ENCODE results near the gene RET. TPM values are rescaled to one million over a fixed set of nuclear protein-coding genes. Genes with fewer than 3 reads are reported as not detected.

RET gene
- polyA plus RNA-seq, 3 donors = 0.08 to 0.39 (median 0.14) TPM

DNA sequence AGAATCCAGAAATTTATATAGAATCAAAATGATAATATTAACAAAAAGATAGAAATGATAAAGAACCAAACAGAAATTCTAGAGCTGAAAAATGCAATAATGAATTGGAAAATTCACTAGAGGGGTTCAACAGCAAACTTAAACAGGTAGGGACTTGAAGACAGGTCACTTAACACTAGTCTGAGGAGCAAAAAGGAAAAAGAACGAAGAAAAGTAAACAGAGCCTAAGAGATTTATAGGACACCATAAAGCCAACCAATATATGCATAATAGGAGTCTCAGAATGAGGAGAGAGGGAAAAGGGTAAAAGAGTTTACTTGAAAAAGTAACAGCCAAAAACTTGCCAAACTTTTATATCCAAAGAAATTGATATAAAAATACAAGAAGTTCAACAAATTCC lies 44.3 kb upstream of the RET start:
- Mint-ChIP-seq H3K4me1 (peaks cover 3% of the 10 kb centered on the region), H3K27me3 (ENCODE audit: low read depth in 3 of 3) (peaks cover 0 to 1% (median 0%) of the 10 kb centered on the region in 3 donors)

DNA sequence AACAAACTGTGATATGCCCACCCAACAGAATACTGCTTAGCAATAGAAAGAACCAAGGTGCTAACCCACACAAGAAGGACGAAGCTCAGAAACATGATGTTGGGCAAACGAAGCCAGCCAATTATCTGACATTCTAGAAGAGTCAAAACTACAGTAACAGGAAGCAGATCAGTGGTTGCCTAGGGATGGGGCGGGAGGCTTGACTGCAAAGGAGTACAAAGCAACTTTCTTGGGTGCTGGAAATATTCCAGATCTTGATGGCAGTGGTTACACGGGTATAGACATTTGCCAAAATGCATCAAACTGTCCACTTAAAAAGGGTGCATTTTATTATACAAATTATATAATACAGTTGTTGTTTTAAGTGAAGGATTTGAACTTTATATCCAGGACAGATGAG lies 41.1 kb upstream of the RET start:
- peaks cover 7 to 26% (median 20%) of the 10 kb centered on the region in 7 donors for H3K9me3 Mint-ChIP-seq
- Histone ChIP-seq H2AFZ (ENCODE audit: insufficient read depth, low read depth, low read length, poor library complexity, severe bottlenecking) (peak overlapping the region; percentile 33), H3K4me3 (replicated peaks in 1 of 3; ENCODE audit: low read depth in 2 of 3, low read length in 3 of 3) (no peak overlapping the region), H3K4me1 (ENCODE audit: control insufficient read depth in 1 of 2, insufficient read depth in 2 of 2, low read length in 2 of 2) (no peaks in the 10 kb centered on the region), H3K36me3 (replicated peaks in 1 of 2; ENCODE audit: control insufficient read depth in 1 of 2, insufficient read depth in 2 of 2, low read length in 2 of 2) (no peaks in the 10 kb centered on the region), H3K27me3 (ENCODE audit: control insufficient read depth in 2 of 2, insufficient read depth in 2 of 2, low read length in 2 of 2) (no peaks in the 10 kb centered on the region), H3K9ac (ENCODE audit: insufficient read depth, low read length, poor library complexity, severe bottlenecking) (no peak overlapping the region), H3K9me3 (replicated peaks in 1 of 2; ENCODE audit: control insufficient read depth in 1 of 2, insufficient read depth in 1 of 2, low read length in 2 of 2) (peaks cover 11 to 17% of the 10 kb centered on the region in 2 donors), H3K27ac (ENCODE audit: low read depth in 1 of 2, low read length in 2 of 2) (no peak overlapping the region), H4K20me1 (ENCODE audit: insufficient read depth, low read length) (no peaks in the 10 kb centered on the region), H3K4me2 (replicated peaks; ENCODE audit: extremely low read depth, low read length, poor library complexity, severe bottlenecking) (no peak overlapping the region), H3K79me2 (ENCODE audit: insufficient read depth, low read length) (no peaks in the 10 kb centered on the region)
- intact Hi-C loops (cut with micrococcal nuclease) = no loop called here
- peaks cover 0 to 1% (median 0%) of the 10 kb centered on the region in 3 donors for H3K27me3 Mint-ChIP-seq (ENCODE audit: low read depth in 3 of 3)
- no peak overlapping the region for H3K27ac Mint-ChIP-seq
- TF ChIP-seq, protein P1, sequence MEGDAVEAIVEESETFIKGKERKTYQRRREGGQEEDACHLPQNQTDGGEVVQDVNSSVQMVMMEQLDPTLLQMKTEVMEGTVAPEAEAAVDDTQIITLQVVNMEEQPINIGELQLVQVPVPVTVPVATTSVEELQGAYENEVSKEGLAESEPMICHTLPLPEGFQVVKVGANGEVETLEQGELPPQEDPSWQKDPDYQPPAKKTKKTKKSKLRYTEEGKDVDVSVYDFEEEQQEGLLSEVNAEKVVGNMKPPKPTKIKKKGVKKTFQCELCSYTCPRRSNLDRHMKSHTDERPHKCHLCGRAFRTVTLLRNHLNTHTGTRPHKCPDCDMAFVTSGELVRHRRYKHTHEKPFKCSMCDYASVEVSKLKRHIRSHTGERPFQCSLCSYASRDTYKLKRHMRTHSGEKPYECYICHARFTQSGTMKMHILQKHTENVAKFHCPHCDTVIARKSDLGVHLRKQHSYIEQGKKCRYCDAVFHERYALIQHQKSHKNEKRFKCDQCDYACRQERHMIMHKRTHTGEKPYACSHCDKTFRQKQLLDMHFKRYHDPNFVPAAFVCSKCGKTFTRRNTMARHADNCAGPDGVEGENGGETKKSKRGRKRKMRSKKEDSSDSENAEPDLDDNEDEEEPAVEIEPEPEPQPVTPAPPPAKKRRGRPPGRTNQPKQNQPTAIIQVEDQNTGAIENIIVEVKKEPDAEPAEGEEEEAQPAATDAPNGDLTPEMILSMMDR (IDR thresholded peaks at IDR 0.05) = no peak
- peaks cover 3% of the 10 kb centered on the region for H3K4me1 Mint-ChIP-seq
- H3K36me3 Mint-ChIP-seq = no peaks in the 10 kb centered on the region
- DNase-seq = no peak
- no peak overlapping the region for H3K4me3 Mint-ChIP-seq
- no CpG with 5 or more reads among the region's 4 CpGs for WGBS (ENCODE audit: insufficient coverage)

More for the DNA sequence above, 44.3 kb upstream of the RET start:
- H3K9me3 Mint-ChIP-seq = peaks cover 9 to 29% (median 21%) of the 10 kb centered on the region in 7 donors
- no peak overlapping the region for H3K4me3 Mint-ChIP-seq
- no peaks in the 10 kb centered on the region for H4K20me1 ChIP-seq (ENCODE audit: insufficient read depth, low read length)
- no peaks in the 10 kb centered on the region for H3K27me3 ChIP-seq (ENCODE audit: control insufficient read depth in 2 of 2, insufficient read depth in 2 of 2, low read length in 2 of 2)
- H3K79me2 ChIP-seq (ENCODE audit: insufficient read depth, low read length) = no peaks in the 10 kb centered on the region
- no peak overlapping the region for H2AFZ ChIP-seq (ENCODE audit: insufficient read depth, low read depth, low read length, poor library complexity, severe bottlenecking)
- DNase-seq = no peak
- intact Hi-C loops (cut with micrococcal nuclease) = no loop called here
- TF ChIP-seq, protein P1 (IDR thresholded peaks at IDR 0.05) = no peak
- H3K9me3 ChIP-seq (replicated peaks in 1 of 2; ENCODE audit: control insufficient read depth in 1 of 2, insufficient read depth in 1 of 2, low read length in 2 of 2) = peaks cover 13 to 17% of the 10 kb centered on the region in 2 donors
- no peak overlapping the region for H3K4me3 ChIP-seq (replicated peaks in 1 of 3; ENCODE audit: low read depth in 2 of 3, low read length in 3 of 3)
- no peak overlapping the region for H3K4me2 ChIP-seq (replicated peaks; ENCODE audit: extremely low read depth, low read length, poor library complexity, severe bottlenecking)
- no peak overlapping the region for H3K9ac ChIP-seq (ENCODE audit: insufficient read depth, low read length, poor library complexity, severe bottlenecking)
- H3K27ac ChIP-seq (ENCODE audit: low read depth in 1 of 2, low read length in 2 of 2) = no peak overlapping the region
- H3K36me3 Mint-ChIP-seq = no peaks in the 10 kb centered on the region
- no peaks in the 10 kb centered on the region for H3K4me1 ChIP-seq (ENCODE audit: control insufficient read depth in 1 of 2, insufficient read depth in 2 of 2, low read length in 2 of 2)
- no peaks in the 10 kb centered on the region for H3K36me3 ChIP-seq (replicated peaks in 1 of 2; ENCODE audit: control insufficient read depth in 1 of 2, insufficient read depth in 2 of 2, low read length in 2 of 2)
- no peak overlapping the region for H3K27ac Mint-ChIP-seq
- no CpG with 5 or more reads among the region's 1 CpG for WGBS (ENCODE audit: insufficient coverage)

Measured in CD14-positive monocyte (primary cell).